ENCODE measurements around the gene PPP2R2B.

PPP2R2B gene

DNA sequence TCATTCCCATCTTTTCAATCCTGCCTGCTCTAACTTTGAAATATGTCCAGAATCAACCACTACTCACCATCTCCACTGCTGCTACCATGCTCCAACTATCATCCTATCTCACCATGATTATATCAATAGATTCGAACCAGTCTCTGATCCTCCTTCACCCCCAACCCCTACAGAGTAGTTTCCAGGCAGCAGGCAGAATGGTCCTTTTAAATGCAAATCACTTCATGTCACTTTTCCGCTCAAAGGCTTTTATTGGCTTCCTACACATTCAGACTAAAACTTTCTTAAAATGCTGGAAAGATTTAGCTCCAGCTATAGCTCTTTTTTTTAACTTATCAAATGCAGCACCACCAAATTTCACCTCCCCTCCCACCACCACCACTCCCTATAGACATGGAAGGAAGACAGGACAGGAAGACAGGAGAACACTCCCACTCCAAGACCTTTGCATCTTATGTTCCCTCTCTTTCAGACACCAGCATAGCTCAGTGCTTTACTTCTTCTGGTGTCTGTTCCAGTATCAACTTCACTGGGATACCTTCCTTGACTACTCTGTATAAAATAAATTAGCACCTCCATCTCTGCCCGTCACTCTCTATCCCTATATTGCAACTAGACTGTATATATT, 9.9 kb upstream of the PPP2R2B start:
- DNase-seq (no peak), ATAC-seq (no peak)

DNA sequence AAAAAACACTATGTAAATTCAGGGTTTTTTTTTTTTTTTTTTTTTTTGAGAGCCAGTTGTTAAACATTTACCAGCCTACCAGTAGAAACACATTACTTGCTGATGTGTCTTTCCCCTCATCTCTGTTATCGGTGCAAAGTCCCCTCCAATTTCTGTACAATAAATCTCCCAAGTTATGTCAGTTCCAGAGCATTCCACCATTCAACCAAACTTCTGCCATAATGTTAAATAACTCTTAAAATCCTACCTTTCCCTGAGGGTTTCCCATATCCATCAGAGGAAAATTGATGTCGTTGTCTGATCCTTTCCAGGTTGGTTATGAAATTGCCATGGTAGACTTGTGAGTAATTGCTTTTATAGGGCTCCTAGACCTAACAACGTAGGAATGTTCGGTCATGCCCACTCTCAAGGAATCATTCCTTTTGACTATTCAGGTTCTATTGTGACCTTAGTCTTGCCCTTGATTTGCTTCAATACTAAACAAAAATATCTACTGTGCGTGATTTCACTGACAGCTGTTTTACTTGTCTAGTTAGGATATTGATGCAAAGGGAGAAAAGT, 5.6 kb upstream of the PPP2R2B start:
- ATAC-seq, result no peak
- no peak for DNase-seq

DNA sequence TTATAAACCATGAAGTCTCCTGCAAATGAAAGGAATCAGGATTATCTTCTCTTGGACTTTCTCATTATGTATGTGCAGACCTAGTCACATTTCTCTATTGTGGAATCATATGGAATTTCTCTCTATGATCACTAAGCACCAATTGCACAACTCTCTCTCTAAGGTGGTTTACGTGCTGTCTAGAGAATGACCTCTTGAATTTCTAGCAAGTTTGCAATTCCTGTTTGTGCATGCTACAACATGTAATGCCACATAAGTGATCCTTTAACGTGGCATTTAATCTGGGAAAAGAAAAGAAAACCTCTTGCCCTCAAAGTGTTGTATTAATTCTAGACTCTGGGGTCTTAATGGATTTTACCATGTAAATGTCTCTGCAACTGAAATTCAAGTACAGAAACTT, 5.0 kb upstream of the PPP2R2B start:
- DNase-seq, result no peak
- no peak for ATAC-seq

GRCh38 chr5:146880966-146881365, 2.4 kb upstream of the PPP2R2B start:
- no peak for ATAC-seq
- no peak for DNase-seq

GRCh38 chr5:146877783-146878475, 628 bp downstream of the PPP2R2B start:
- DNase-seq (peak; percentile 35), ATAC-seq (peak; percentile 29)

GRCh38 chr5:146877178-146877681, 1.3 kb downstream of the PPP2R2B start:
- no peak for ATAC-seq
- peak; percentile 4 for DNase-seq

DNA sequence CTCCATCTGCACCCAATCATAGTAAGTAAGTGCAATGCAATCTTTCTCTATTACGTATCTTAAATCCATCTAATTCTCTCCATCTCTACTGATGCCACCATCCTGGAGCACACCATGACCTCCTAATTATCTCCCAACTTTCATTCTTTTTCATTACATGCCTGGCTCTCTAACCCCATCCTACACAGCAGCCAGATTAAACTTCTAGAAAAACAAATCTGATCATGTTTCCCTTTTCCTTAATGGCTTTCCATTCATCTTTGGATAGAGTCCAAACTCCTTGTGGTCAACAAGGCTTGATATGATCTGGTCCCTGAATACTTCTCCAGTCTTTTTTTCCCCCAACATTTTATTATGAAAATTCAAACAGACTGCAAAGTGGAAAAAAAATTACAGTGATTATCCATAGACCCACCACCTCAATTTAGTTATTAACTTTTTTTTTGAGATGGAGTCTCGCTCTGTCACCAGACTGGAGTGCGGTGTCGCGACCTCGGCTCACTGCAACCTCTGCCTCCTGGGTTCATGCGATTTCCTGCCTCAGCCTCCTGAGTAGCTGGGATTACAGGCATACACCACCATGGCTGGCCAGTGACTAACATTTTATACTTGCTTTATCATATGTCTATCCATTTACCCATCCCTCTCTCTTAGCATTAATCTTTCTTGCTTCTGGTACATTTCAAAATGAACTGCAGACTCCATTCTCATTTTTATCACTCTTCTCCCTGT, 5.2 kb downstream of the PPP2R2B start:
- DNase-seq, result no peak
- no peak for ATAC-seq

DNA sequence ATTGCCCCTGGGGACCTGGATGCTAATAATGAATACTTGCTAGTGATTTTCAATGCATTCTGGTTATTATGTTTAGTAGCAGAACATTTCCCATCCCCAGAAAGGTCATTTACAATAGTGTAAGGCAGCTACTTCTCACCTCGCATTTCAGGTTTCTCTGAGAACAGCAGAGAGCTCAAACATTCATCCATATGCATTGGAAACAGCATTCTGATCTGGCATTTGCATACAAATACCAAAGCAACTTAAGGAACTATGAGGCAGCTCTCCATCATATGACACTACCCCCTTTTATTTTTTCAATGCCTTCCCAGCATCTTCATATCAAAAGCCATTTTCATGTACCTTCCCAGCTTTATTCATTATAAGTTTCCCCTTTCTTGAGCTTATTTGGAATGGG, 6.4 kb downstream of the PPP2R2B start:
- ATAC-seq (no peak), DNase-seq (no peak)

GRCh38 chr5:146867996-146868708, 10.4 kb downstream of the PPP2R2B start:
- no peak for ATAC-seq
- DNase-seq, result no peak

- no peak for DNase-seq
- no peak for ATAC-seq
These were observed 12.3 kb downstream of the PPP2R2B start for GRCh38 chr5:146866263-146866662.

- DNase-seq, result no peak
These were observed 15.9 kb downstream of the PPP2R2B start for GRCh38 chr5:146862641-146863040.

DNA sequence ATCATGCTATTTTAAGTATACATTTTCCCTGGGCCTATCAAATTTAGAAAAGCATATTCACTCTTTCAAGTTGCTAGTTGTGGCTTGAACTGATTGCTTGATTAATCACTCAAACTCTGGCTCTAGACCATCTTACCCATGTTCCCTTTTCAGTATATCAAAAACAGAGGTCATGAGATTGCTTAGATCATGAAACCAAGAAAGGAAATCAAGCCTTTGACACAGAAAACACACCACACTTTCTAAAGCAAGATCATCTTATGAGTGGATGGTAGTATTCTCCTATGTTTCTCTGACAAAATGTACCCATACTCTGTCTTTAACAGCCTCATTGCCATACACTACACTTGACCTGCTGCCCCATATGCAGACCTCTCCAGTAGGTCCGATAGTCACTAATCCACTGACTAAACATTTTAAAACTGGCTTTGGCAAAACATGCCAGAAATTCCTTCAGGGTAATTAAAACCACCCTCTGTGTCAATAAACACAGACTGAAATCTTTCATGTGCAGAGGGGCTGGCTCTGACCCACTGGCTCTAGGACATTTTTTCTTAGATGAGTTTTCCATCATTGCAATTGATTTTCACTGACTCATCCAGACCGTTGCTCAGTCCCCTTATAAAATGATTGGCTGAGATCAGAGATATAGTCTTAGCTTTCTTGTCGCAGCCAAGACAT, 18.2 kb downstream of the PPP2R2B start:
- DNase-seq, result no peak
- ATAC-seq, result no peak

More at GRCh38 chr5:146862641-146863040, 15.9 kb downstream of the PPP2R2B start:
- no peak for ATAC-seq

DNA sequence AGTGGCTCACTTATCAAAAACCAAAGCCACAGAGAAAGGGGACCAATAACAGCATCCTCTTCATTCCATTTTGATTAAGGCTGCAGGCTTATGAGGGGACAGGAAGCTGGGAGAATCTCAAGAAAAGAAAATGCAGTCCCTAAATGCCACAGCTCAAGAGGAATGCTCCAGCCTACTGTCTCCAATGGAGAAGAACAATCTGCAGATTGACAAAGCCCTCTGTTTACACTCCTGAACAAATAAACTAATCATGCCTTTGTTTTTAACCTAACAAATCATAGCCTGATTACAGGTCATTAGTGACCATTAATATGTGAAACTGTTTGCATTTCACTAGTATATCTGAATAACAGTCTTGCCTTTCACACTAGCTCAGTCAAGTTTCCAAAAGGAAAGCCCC, 26.5 kb downstream of the PPP2R2B start:
- ATAC-seq, result no peak

DNA sequence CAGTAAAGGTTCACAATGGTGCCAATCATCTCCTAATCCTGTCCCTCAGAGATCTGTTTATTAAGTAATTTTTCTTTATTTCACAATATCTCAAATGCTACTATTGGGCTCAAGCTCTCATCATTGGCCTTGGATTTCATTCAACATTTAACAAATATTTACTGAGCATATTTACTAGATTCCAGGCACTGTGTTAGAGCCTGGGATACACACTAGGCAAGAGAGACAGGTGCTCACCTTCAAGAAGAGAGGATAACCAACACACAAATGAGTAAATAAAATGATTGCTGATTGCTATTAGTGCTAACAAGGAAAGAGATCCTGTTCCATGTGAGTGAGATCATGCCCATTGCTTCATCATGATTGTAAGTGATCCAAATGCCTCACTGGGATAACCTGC, 27.4 kb downstream of the PPP2R2B start:
- no peak for ATAC-seq
- no peak for DNase-seq

More for the DNA sequence above, 26.5 kb downstream of the PPP2R2B start:
- no peak for DNase-seq

DNA sequence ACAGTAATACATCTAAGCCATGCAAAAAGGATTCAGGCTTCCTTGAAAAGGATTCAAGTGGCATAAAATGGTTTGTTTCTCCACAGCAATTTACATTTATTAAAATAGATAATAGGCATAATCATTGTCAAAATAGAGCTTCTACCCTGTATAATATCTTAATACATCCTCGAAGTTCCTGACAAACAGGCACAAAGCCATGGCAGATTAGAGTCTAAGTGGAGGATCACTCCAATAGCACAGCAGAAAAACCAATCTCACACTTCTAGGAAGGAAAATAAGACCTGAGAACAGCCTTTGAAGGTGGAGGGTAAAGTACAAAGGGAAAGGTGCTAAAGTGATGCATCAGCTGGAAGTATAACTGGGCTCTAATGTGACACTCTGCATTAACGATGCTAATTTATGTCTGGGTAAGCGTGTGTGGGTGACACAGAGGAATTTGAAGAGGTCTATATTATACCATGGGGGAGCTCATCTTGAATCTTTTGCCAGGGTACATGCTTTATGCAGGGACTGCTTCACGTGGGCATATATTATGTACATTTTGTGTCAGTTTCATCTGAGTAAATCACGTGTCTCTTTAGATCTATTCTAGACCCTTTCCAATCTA, 28.8 kb downstream of the PPP2R2B start:
- ATAC-seq, result no peak

DNA sequence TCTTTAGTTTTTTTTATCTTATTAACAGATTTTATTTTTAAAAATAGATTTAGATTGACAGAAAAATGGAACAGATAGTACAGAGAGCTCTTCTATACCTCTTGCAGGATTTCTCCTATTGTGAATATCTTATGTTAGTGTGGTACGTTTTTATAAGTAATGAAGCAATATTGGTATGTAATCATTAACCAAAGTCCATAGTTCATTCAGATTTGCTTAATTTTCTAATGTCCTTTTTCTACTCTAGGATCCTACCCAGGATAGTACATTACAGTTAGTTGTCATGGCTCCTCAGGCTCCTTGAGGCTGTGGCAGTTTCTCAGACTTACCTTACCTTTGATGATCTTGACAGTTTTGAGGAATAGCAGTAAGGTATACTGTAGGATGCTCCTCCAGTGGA, 30.4 kb downstream of the PPP2R2B start:
- DNase-seq (no peak), ATAC-seq (no peak)

More for the DNA sequence above, 28.8 kb downstream of the PPP2R2B start:
- no peak for DNase-seq

DNA sequence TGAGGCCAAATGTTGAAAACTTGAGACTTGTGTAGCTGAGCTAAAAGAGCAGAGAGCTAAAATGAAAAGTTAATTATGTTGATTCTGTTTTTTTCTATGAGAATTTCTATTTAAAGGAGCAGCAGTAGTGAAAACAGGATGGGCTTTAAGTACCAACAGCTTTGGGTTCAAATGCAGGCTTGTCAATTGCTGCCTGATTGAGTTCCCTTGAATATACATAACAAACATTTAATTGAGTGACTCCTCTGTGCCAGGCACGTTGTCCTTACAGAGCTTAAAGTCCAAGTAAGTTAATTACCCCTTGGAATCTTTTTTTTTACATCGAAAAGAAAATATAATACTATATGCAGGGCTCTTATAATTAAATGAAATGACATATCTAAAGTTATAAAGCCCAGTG, 38.5 kb downstream of the PPP2R2B start:
- no peak for DNase-seq
- ATAC-seq, result no peak

DNA sequence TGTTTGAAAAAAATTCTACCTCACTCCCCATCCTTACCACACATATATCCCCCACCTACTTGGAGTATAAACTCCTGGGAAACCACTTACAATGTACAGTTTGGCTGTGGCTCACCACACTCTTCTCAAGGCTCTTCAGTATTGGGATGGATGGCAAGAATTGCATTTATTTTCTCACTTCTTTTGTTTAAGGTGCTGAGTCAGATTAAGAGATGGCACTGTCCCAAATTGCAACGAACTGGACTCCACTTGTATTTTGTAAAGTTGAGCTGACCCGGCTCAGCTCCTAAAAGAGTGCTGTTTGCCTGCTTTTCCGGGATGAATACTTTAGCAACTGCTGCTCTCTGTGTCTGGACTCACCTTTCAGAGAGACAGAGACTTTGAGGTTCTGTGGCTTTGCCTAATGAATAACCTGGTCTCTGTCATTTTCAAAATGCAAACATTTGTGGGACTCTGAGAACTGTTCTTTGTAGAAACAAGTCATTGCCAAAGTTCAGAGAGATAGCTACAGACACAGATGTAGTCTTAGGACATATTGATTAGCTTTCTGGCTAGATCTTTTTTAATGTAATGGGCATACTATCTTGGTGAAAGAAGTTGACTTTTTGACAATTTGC, 42.2 kb downstream of the PPP2R2B start:
- no peak for DNase-seq
- ATAC-seq, result no peak

GRCh38 chr5:146832985-146833732, 45.4 kb downstream of the PPP2R2B start:
- DNase-seq, result no peak
- ATAC-seq, result no peak

GRCh38 chr5:146828385-146828784, 50.2 kb downstream of the PPP2R2B start:
- ATAC-seq (no peak), DNase-seq (no peak)

All from stimulated activated naive CD8-positive, alpha-beta T cell treated with anti-CD3 and anti-CD28 coated beads, Interleukin-15, Interleukin-2, amounts not matched to agents 100 U/mL and 50 U/mL, for 24 hours (primary cell).